GM19395 (cell line): ENCODE results near the gene CACHD1.
A peak's percentile ranks its signal among the peaks of the same experiment; 100 is the strongest.

ENCODE experiments used
- ATAC-seq: cut with Tn5 transposase; IDR thresholded peaks from one replicate; pipeline ENCODE4 v1.9.1; 2021; ENCODE audit warnings: mild to moderate bottlenecking, moderate library complexity; ENCODE audit not compliant: unreplicated experiment

CACHD1 gene

DNA sequence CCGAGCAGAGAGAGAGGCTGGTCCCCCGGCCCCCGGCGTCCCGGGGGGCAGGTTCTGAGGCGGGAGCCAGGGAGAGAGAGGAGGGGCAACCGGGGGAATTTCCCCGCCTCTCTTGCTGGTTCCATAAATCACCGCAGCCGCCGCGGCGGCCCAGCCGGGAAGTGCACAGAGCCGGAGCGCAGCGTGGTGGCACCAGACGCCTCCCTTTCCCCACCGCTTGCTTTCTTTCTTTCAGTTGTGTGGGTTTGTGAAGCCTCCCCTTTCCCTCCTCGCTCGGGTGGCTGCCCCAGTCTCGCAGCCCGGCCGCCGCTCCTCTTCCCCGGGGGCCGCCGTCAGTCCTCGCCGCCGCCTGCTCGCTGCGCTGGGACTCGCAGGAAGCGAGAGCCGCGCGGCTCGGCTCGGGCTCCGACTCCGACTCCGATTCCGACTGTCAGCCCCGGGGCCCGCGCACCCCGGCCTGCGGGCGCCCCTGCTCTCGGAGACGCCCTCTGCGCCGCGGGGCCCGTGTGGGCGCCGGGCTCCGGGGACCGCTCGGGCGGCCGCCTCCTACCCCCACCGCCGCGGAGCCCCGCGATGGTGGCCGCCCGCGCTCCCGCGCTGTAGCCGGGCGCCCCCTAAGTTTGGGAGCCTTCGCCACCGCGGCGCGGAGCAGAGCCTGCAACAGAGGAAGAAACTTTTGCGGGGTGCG, at the start of gene CACHD1:
Gene CACHD1, plus strand, starts transcription at position 153 of the 688 bp plus-strand sequence. CDS start 616 bp downstream, outside the sequence.
- ATAC-seq = peak; percentile 90

DNA sequence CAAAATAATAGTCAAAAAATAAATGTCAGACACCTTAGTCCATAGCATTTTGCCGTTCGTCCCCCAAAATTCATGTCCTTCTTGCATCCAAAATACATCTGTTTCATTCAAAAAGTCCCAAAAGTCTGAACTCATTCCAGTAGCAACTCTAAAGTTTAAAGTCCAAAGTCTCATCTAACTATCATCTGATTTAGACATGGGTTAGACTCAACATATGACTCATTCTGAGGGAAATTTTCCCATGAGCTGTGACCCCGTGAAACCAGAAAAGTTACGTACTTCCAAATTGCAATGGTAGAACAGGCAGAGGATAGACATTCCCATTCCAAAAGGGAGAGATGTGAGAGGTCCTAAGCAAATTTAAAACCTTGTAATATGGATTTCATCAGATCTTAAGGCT, 48.6 kb upstream of the CACHD1 start:
- ATAC-seq = no peak

DNA sequence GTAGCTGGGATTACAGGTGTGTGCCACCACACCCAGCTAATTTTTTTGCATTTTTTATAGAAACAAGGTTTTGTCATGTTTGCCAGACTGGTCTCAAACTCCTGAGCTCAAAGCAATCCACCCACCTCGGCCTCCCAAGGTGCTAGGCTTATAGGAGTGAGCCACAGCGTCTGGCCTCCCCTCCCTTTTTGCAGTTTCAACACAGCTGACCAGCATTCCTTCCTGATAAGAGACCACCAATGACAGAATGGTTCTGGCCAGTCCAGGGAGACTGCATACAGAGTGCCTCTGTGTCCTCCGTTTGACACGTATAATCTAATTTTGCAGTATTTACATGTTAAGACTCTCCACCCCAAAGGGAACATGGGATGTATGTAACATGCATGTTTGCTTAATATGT, 46.4 kb upstream of the CACHD1 start:
- ATAC-seq = no peak

DNA sequence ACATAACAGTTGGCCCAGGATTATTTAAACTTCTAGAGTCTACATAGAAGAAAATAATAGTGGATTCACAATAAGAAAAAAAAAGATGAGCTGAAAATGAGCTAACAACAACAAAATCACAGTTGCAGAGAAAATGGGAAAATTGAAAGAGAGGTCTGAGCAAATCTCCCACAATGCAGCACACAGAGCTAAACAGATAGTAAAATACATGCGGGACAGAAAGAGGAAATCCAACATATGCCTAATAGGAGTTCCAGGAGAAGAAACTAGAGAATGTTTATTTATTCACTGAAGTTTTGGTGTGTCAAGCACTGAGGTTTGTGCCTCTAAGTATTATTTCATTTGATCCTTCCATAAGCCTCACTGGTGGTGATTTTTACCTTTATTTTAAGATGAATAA, 45.5 kb upstream of the CACHD1 start:
- ATAC-seq = no peak

DNA sequence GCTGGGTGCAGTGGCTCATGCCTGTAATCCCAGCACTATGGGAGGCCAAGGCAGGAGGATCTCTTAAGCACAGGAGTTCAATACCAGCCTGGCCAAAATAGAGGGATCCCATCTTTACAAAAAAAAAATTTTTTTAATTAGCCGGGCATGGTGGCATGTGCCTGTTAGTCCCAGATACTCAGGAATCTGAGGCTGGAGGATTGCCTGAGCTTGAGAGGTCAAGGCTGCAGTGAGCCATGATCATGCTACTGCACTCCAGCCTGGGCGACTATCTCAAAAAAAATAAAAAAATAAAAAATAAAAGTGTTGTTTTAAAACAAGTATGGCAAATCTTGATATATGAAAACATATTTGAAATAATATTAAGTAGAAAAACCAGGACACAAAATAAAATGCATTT, 44.4 kb upstream of the CACHD1 start:
- ATAC-seq = no peak

DNA sequence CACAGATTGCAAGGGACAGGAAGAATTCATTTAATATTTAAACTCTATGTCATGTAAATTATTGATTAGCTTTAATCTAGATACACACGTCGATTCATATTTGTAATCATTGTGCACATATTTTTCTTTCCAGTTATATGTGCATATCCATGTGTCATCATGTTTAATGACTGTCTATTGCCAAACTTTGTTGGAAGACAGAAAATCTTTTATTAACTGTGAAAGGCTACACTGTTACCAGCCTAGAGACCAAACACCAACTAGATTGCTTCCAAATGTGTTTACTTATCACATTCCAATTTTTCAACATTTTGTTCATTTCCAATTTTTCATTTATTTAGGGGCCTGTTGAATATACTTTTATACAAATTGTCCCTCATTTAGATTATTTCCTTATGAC, 43.2 kb upstream of the CACHD1 start:
- ATAC-seq = no peak

DNA sequence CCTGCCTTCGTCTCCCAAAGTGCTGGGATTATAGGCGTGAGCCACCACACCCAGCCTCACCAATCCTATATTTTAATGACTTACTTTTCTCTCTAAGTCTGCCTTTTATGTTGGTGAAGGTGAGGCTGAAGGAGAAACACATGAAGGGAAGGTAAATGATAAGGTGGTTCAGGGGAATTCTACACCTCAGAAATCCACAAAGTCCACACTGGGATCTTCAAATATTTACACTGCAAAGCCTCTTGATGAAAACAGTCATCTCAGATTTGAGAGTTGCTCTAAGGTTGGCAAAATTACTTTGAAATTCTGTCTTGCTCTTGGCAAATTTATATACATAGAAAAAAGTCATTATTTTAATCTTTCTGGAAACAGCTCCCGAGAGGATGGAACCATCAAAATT, 42.0 kb upstream of the CACHD1 start:
- ATAC-seq = no peak

DNA sequence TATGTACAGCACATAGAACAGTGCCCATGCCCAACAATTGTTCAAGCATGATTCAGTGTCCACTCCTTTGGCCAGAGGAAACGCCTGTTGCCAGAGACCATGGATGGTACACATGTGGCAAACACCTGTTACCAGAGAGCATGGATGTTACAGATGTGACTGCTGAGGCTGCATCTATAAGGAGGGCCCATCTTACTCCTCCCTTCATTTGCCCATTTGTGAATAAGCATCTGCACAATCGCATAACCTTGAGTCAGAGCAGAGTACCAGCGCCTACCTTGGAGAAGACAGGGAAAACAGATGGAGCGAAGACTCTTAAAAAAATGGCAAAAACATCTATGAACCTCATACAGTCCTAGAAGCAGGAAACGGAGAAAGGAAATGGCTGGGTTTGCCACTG, 36.6 kb upstream of the CACHD1 start:
- ATAC-seq = no peak

DNA sequence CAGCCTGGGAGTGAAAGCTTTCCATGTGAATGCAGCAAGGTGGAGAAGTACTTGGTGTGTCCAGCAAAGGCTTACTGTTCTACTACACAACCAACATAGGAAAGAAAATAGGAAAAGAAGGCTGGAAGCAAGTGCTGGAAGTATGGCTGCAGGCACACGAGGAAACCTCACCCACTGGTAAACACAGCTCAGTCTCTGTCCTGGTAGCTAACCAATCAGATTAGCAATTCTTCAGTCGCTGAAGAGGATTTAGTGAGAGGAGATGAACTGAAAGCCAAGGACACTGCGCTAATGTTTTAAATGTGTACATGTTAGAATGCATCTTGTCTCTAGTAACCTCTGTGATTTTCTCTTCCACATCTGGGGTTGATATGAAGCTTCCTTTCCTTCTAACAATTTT, 36.2 kb upstream of the CACHD1 start:
- ATAC-seq = no peak

DNA sequence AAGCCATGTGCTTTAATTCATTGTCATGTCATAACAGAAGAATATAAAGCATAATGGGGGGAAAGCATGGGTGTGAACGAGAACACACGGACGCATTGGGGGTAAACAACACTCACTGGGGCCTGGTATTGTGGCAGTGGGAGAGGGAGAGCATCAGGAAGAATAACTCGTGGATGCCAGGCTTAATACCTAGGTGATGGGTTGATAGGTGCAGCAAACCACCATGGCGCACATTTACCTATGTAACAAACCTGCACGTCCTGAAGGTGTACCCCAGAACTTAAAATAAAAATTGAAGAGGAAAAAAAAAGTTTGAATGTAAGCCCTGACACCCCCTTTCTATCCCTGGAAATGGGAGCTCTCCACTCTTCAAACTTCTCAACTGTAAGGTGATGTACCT, 34.9 kb upstream of the CACHD1 start:
- no peak for ATAC-seq

DNA sequence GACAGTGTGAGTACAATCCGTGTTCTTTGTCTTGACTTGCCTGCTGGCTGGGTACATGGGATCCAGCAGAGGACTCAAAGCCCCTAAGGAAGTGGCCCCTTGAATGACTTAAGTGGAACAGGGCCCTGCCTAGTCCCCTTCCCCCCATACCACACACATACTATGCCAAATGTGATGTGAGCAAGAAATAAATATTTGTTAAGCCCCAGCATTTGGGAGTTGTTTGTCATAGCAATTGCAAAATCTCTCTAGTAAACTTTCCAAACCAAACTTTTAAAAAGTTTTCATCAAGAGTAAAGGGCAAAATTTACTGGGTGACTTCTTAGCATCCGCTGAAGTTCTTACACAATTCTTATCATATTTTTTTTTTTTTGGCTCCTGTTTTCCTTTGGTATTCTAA, 32.5 kb upstream of the CACHD1 start:
- no peak for ATAC-seq

DNA sequence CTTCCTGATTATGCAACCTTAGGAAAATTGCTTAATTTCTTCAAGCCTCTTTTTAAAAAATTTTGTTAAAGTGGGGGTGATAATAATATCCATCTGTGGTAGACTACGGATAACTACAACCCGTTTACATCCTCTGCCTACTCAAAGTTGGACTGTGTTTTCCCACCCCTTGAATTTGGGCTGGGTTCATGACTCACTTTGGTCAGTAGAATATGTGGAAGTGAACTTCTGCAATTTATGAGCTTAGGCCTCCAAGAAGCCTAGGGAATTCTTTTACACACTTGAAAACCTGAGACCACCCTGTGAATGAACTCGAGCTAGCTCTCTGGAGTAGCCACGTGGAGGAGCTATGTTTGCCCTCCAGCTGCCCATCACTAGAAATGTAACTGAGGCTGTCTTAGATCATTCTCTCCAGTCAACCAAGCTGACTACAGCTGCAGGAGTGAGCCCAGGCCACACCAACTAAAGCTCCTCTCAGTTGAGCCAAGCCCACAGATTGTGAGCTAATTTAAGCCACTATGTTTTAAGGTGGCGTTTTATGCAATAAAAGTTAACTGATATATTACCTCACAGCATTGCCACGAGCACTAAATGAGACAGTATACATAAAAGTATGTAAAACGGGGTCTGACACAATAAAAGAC, 29.6 kb upstream of the CACHD1 start:
- no peak for ATAC-seq

DNA sequence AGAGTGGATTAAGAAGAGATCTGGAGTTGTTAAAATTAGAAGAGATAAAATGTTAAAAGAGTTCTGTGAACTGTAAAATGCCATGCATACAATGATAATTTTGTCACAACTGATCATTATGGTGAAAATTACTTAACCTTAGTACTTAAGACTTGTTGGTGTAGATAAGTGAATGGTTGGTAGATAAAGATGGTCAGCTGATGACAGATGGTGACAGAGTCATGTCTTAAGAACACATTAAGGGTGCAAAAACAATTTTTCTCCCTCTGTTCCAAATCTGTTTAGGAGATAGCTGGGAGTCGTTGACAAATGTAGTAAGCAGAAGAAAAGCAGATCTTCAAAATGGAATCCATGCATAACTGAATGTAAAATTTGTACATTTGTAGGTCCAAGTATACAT, 18.5 kb upstream of the CACHD1 start:
- ATAC-seq = no peak

DNA sequence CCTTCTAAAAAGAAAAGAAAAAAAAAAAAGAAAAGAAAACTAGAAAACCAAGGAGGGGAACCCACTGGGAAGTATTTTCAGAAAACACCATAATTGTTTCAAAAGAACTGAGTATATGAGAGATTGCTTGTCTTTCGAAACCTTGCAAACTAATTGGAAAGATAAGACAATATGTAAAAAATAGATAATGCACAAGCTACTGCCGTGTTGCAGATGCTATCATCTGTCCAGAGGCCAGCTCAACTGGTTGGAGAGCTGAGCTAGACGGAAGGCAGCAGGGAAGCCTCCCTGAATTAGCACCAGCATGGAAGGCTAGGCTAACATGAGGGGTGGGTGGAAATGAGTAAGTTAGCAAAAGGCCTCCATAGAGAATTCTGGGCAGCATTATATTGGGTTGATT, 16.2 kb upstream of the CACHD1 start:
- ATAC-seq = no peak

DNA sequence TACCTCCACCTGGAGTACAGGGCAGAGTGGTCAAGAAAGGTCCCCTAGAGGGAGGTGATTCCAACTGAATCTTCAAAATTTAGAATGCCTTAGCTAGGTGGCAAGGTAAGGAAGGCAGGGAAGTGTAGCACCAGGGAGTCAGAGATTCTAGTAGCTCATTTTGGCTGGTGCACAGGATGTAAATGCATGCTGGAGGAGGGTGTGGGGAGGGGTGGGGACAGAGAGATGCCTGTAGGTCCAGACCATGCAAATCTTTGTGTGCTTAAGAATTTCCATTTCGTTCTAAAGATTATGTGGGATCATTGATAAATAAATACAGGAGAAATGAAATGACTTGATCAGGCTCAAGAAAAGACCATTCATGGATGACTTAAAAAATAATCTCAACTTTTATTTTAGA, 11.0 kb upstream of the CACHD1 start:
- no peak for ATAC-seq

DNA sequence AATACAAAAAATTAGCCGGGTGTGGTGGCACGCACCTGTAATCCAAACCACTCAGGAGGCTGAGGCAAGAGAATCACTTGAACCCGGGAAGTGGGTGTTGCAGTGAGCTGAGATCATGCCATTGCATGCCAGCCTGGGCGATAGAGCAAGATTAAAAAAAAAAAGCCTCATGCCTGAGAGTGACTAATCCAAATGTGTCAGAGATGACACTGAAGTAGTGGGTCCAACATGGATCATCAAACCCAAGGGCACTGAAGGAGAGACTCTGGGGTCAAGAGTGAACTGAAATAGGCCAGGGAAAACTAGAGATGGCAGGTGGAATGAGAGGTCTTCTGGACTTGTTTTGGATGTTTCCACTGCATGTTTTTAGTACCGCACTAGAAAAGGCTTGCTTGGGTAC, 10.2 kb upstream of the CACHD1 start:
- no peak for ATAC-seq

DNA sequence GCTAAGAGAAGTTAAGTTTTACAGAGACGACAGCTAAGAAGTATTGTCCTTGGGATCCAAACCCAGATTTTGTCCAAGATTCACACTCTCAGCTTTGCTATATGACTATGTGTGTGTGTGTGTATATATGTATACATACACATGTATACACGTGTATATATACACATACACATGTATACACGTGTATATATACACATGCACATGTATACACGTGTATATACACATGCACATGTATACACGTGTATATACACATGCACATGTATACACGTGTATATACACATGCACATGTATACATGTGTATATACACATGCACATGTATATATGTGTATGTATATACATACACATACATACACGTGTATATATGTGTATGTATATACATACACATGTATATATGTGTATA, 3.9 kb upstream of the CACHD1 start:
- no peak for ATAC-seq

DNA sequence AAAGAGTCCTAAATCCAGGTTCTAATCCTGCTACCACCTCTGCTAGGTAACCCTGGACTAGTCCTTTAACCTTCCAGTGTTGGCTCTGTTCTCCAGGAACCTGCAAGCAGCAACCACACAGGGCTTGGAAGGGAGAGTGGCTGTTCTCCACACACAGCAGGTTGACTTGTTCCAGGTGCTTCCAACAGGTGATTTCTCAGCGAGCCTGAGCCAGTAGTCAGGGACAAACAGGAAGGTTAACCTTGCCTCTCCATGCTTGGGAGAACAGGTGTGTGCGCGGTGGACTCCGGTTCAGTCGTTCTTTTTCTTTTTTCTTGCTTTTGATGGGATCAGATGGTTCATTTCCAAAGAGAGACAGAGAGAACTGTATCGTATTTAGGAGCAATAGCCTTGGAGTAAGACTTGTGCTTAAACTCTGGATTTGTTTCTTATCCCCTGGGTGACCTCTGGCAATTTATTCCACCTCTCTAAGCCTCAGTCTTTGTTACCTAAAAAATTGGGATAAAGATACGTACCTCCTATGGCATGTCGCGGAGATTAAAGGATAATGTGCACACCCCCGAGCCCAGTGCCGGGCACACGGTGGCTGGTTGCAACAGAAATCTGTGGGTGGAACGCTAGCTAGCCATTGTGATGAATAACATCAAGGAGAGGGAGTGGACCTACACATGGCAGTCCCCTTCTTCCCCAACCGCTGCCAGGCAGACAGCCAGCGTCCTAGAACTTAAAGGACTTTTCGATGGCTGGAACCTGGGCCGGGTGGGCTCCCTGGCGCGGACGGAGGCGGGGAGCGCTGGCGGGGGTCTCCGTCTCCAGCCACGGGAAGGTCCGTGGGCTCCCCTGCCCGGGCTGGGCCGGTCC, 583 bp upstream of the CACHD1 start:
- peak; percentile 12 for ATAC-seq

DNA sequence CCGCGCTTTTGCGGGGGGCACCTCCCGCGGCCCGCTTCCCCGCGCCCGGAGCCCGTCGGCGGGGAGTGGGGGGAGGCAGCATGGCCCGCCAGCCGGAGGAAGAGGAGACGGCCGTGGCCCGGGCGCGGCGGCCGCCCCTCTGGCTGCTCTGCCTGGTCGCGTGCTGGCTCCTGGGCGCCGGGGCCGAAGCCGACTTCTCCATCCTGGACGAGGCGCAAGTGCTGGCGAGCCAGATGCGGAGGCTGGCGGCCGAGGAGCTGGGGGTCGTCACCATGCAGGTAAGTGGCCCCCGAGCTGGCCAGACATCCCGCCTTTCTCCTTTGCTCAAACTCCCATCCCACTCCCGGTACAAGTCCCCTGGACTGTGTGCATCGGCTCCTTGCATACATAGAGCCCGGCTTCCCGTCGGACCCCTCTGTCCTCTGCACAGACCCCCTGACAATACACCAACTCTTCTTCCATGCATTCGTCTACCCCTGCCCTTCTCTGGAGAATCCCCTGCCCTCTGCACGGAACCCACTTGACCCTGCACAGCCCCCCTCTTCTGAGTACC, 812 bp downstream of the CACHD1 start:
- ATAC-seq = no peak

DNA sequence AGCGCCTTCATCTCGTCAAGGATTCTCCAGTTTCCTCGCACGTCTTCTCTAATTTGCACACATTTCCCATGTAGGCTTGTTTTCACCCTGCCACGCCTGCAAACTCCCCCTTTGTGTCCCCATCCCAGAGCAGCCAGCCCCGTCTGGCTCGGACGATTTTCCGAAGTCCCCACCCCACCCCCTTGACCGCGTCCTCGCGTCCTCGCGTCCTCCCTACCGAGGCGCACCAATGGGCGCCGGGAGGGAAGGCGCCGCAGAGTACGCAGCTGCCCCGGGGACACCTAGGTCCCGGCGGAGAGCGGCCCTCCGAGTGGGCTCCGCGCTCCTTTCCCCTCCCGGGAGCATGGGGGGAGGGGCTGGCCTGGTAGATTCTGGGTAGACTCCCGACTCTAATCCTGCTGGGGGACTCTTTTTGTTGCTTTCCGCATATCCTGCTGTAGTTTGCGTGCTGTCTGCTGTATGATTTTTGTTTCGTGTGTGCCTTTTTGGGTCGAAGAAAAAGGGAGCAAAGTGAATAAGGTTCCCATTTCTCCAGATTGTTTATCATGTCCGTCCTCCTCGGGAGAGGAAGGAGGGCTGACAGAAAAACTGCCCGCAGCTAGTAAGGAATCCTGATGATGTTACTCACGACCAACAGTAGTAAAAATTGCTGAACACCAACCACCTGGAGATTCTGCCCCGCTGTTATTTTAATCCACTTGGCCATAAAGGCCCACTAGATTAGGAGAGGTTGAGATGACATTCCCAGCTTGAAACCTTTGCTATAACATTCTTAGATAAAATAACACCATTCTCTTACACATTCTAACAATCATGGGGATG, 1.5 kb downstream of the CACHD1 start:
- ATAC-seq = no peak

DNA sequence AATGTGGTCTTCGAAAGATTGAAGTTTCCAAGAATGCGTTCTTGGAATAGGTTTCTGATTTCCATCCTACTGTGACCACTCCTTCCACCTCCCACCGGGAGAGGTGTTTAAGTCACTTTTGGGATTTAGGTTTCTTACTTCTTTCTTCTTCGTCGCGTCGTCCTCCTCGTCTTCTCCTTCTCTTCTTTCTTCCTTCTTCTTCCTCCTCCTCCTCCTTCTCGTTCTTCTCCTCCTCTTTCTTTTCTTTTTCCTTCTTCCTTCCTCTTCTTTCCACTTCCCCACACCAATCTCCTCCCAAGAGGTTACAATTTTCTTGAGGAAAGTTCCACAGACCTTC, 2.1 kb downstream of the CACHD1 start:
- no peak for ATAC-seq
